SHP77 (cell line): ENCODE measurements around the gene XPO5.
"Not testable (repeated sequence)": the region's sequence is repeated elsewhere in the genome, so short reads cannot be mapped to it uniquely, and the experiment has no call there.

Source experiments
- DNase-seq, 2 experiments: peaks; one replicate each; lab custom pipeline; 2025; lab: John Stamatoyannopoulos, UW

The XPO5 gene

DNA sequence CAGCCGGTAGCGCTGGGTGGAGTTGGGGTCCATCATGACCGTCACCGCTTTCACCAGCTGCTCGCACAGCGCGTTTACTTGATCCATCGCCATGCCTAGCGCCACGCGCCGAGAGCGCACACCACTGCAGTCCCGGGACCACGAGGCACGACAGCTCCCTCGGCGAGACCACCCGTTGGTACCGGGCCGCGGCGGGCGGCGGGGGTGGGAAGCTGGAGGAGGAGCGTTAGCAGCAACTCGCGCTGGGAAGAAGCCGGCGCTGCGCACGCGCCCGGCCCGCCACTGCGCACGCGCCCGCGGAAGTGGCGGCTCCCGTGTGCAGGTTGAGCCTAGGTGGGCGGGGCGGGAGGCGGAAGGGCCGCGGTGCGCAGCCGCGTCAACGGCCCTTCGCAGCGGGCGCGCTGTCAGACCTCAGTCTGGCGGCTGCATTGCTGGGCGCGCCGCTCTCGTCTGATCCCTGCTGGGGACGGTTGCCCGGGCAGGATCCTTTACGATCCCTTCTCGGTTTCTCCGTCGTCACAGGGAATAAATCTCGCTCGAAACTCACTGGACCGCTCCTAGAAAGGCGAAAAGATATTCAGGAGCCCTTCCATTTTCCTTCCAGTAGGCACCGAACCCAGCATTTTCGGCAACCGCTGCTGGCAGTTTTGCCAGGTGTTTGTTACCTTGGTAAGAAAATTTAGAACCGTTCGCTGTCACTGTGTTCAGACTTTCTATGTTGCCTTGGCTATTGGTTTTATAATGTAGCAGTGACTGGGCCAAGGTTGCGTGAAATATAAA, at the start of gene XPO5, which contains the start of gene POLH:
XPO5 (minus strand) TSS at position 267 of the 780 bp plus-strand sequence; CDS start at position 93, 174 bp downstream.
POLH (plus strand) TSS at position 414 of the 780 bp plus-strand sequence. CDS start 6,135 bp downstream, outside the sequence.
- DNase-seq, result peak; percentile 87 to 92

GRCh38 chr6:43625393-43625992, 49.7 kb upstream of the XPO5 start:
- DNase-seq, result no peak

- DNase-seq, result no peak
Observed at GRCh38 chr6:43624786-43625288, 49.0 kb upstream of the XPO5 start.

- DNase-seq, result no peak
Observed at GRCh38 chr6:43623880-43624785, 48.3 kb upstream of the XPO5 start.

GRCh38 chr6:43622541-43622940, 46.7 kb upstream of the XPO5 start:
- no peak for DNase-seq

DNA sequence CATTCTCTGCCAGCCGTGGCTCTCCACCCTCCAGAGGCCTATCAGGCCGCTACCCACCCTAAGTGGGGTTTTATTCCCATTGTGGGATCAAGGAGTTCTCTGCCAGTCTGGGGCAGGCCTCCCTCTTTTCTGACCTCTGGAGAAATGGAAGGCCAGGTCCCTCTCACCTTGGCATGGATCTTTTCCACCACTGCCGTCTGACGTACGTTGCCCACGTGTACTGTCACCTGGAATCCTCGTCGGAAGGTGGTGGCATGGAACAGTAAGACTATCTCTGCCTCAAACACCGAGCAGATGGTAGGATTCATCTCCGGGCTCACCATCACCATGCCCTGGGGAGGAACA, 46.0 kb upstream of the XPO5 start:
- no peak for DNase-seq

GRCh38 chr6:43621078-43621835, 45.4 kb upstream of the XPO5 start:
- no peak for DNase-seq

- DNase-seq, result no peak
Observed at GRCh38 chr6:43616725-43617472, 41.1 kb upstream of the XPO5 start.

DNA sequence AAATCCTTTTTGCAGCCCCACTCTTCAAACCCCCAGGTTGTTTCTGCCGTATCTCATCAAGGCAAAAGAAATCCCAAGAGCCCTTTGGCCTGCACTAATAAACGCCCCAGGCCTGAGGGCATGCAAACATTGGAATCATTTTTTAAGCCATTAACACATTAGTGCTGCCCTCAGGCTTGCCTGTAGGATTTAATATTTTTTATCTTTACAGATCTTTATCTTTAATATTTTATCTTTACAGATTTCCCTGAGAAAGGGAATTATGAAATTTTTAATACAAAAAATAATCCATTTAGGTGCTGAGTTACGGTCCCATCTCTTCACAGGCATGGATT, 38.5 kb upstream of the XPO5 start:
- DNase-seq, result no peak

DNA sequence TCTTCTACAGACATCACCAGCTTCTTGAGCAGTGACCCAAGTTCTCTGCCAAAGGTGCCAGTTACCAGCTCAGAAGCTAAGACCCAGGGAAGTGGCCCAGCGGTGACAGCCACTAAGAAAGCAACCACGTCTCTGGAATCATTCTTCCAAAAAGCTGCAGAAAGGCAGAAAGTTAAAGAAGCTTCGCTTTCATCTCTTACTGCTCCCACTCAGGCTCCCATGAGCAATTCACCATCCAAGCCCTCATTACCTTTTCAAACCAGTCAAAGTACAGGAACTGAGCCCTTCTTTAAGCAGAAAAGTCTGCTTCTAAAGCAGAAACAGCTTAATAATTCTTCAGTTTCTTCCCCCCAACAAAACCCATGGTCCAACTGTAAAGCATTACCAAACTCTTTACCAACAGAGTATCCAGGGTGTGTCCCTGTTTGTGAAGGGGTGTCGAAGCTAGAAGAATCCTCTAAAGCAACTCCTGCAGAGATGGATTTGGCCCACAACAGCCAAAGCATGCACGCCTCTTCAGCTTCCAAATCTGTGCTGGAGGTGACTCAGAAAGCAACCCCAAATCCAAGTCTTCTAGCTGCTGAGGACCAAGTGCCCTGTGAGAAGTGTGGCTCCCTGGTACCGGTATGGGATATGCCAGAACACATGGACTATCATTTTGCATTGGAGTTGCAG, 38.0 kb upstream of the XPO5 start:
- no peak for DNase-seq

DNA sequence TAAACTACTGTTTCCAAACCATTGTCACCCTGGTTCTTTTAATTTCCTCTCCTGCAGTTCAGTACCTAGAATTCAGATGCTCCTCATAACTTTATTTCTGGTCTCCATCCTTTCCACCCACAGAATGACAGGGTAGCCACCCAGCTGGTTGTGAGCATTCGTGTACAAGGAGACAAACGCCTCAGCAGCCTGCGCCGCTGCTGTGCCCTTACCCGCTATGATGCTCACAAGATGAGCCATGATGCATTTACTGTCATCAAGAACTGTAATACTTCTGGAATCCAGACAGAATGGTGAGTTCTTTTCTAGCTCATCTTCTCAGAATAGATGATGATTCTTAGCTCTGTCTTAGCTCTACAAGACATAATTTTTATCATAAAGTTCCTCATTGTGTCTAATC, 34.6 kb upstream of the XPO5 start:
- DNase-seq, result no peak

GRCh38 chr6:43609402-43609801, 33.6 kb upstream of the XPO5 start:
- DNase-seq, result no peak

DNA sequence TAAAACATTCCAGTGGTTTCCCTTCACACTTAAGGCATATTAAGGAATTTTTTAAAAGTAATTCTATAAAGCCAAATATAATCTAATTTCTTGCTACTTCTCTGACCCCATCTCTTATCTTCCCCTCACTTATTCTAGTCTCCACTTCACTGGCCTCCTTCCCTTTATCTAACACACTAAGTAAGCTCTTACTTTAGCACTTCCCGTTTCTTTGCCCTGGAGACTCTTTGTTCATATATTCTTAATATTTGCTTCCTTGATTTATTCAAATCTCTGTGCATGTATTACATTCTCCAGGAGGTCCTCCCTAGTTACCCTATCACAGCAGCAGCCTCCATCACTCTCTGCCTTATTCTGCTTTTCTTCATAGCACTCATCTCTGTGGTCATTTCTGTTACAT, 33.0 kb upstream of the XPO5 start:
- no peak for DNase-seq

GRCh38 chr6:43608310-43608763, 32.5 kb upstream of the XPO5 start:
- peak; percentile 47 to 52 for DNase-seq

DNA sequence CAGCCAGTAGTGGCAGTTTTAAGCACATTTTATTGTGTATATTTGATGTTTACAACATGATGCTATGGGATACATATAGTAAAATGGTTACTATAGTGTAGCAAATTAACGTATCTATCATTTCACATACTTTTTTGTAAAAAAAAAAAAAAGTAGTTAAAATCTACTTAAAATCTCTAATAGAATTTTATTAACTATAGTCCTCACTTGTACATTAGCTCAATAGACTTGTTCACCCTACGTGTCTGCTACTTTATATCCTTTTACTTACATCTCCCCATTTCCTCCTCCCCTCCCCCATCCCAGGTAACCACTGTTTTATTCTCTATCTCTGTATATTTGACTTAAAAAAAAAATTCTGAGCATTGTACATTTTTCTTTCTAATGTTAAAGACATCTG, 30.2 kb upstream of the XPO5 start:
- DNase-seq, result no peak

- DNase-seq, result no peak
Observed at GRCh38 chr6:43604174-43604573, 28.3 kb upstream of the XPO5 start.

- no peak for DNase-seq
Observed at GRCh38 chr6:43600595-43600994, 24.8 kb upstream of the XPO5 start.

- DNase-seq, result no peak
Observed at GRCh38 chr6:43593938-43594337, 18.1 kb upstream of the XPO5 start.

GRCh38 chr6:43589564-43589963, 13.7 kb upstream of the XPO5 start:
- not testable (repeated sequence) for DNase-seq

GRCh38 chr6:43588194-43588593, 12.4 kb upstream of the XPO5 start:
- DNase-seq, result no peak
